HG03520 (cell line): Measurements from ENCODE around the gene RAB11FIP5.

ENCODE experiments used
- ATAC-seq: cut with Tn5 transposase; IDR thresholded peaks from one replicate; pipeline ENCODE4 v1.9.1; 2021; ENCODE audit warnings: mild to moderate bottlenecking, moderate library complexity; ENCODE audit not compliant: unreplicated experiment

The RAB11FIP5 gene

GRCh38 chr2:73085691-73086090 is 27.1 kb downstream of the RAB11FIP5 start:
- peak; percentile 87 for ATAC-seq

- ATAC-seq = no peak
Observed at GRCh38 chr2:73084971-73085370, 27.8 kb downstream of the RAB11FIP5 start.

GRCh38 chr2:73083886-73084800 is 28.6 kb downstream of the RAB11FIP5 start:
- no peak for ATAC-seq

- no peak for ATAC-seq
Observed at GRCh38 chr2:73082523-73083410, 30.0 kb downstream of the RAB11FIP5 start.

- ATAC-seq = no peak
Observed at GRCh38 chr2:73081181-73081671, 31.5 kb downstream of the RAB11FIP5 start.

DNA sequence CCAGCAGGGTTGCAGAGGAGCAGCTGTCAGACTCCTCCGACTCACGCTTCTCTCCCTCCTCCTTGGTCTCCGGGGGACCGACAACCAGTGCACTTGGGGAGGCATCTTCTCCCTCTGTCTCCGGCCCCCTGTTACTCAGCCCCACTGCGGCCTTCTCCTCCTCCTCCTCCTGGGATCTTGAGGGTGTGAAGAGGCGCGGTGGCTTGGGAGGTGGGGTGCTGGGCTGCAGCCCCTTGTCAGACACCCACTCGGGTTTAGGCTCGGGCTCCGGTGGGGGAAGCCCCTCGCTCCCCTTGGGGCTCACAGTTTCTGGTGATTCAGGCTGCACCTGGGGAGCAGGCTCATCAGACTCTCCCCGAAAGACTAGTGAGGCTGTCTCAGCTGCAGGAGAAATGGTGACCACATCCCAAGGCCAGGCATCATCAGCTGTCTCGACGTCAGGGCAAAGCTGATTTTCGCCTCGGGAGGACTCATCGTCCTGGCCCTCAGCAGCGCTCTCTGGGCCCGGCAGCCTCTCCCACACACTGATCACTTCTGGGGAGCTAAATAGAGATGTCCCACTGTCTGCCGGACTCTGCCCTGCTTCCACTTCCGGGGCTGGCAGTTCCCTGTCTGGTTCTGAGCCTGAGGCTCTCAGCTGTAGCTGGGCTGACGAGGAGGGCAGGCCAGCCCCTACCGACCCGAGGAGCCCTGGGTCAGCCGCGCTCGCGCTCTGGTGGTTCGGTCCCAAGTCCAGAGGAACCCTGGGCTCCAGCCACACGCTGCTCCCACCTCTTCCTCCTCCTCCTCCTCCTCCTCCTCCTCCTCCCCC is 32.2 kb downstream of the RAB11FIP5 start:
- no peak for ATAC-seq

DNA sequence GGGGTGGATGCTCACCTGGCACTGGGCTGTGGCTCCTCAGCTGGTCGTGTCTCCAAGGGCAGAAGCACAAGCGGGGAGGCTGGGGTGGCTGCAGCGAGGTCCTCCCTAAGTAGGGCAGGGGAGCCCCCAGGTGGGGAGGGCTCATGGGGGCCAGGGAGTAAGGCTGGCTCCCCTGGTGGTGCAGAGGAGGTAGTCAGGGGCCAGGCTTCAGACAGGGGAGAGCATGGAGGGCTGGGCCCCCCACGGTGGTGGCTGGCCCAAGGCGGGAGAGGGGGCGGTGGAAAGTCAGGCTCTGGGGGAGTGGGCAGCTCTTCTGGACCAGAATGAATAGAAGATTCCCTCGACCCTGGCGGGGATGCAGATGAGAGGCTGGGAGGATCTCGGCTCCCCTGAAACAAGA is 33.1 kb downstream of the RAB11FIP5 start:
- no peak for ATAC-seq

- ATAC-seq = no peak
Observed at GRCh38 chr2:73078457-73079411, 34.0 kb downstream of the RAB11FIP5 start.

- no peak for ATAC-seq
Observed at GRCh38 chr2:73077424-73077795, 35.3 kb downstream of the RAB11FIP5 start.

DNA sequence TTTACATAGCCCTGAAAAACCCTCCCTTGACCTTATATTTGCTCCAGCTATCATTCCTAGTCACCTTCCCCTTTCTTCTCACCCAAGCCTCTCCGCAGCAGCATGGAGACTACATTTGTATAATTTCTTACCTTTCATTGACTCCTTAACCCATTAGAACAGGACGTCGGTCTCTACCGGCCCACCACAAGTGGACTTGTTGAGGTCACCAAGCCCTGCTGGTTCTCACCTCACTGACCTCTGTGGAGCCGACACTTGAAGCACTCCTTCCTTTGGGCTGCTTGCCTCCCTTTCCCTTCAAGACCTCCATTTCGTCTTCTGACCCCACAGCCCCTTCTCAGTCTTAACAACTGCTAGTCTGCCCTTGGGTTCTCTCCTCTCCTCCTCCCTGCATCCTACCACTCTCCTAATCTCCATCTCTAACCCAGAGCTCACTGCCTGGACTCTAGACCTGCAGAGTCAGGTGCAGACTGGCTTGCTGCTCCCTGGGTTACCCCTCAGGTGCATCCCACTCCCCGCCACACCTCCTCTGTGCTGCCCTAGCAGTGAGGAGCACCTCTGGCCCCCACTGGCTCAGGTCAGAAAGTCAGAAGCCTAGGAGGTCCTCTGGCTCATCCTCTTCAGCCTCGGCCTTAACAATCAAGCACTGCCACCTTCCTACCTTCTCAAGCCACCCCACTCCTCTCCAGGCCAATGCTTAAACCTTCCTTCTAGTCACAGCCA is 35.9 kb downstream of the RAB11FIP5 start:
- no peak for ATAC-seq

- no peak for ATAC-seq
Observed at GRCh38 chr2:73075477-73076373, 37.0 kb downstream of the RAB11FIP5 start.

DNA sequence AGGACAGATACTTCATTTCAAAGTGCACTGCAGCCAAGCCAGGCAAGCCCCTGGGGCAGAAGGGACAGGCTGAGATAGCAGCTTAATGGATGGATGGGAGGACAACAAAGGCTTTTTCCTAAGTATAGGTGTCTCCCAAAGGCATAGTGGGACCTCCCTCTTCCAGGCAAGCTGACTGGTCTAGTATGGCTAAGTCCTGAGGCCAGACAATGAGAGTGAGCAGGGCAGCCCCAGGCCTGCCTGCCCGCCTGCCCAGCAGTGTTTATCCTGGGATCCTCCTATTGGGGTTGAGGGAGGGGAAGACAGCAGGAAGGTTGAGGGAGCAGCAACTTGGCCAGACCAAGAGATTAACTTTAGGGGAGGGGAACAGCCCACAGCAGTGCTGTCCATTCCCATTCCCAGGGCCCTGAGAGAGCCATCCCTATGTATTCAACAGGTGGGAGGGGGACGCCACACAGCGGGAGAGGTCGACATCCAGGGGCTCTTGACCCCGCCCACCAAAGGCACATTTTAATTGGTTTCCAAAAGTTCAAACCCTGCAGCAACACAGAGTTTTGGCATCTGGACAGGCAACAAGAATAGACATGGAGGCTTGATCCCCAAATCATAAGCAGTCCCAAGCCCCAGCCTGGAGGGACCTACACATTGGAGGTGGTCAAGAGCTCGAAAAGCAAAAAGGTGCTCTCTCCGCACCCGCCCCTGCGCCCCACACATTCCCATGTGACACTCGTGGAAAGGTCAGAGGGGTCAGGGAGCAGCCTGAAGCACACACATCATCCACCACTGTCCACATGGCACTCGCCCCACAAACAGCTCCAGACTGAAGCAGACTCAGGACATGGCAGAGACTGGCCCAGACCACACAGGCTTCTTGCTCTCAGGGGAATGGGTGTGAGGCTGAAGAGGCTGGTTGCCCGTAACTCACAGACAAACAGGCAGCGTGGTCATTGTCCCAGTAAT is 38.4 kb downstream of the RAB11FIP5 start:
- ATAC-seq = no peak

- ATAC-seq = no peak
Observed at GRCh38 chr2:73072416-73072815, 40.3 kb downstream of the RAB11FIP5 start.

DNA sequence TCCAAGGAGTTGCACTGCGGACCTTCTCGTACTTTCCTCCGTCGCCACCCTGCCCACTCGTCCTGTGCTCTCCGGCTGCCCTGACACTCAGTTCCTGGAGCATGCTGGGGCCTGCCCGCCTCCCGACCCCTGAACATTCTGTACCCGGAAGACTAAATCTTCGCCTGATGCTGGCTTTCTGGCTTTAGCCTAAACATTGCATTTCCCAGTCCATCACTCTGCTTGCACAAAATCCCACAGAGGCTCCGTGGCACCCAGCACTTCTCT is 40.7 kb downstream of the RAB11FIP5 start:
- no peak for ATAC-seq

- ATAC-seq = peak; percentile 95
Observed at GRCh38 chr2:73071360-73072128, 41.2 kb downstream of the RAB11FIP5 start, which contains the start of gene SFXN5. Gene SFXN5 (minus strand): TSS chr2:73071712. CDS start chr2:73071705, 7 bp downstream.

- ATAC-seq = peak; percentile 12
Observed at GRCh38 chr2:73070643-73071359, 41.9 kb downstream of the RAB11FIP5 start.
